ENCODE results near the gene TMEM82. TPM values are rescaled to one million over a fixed set of nuclear protein-coding genes. Genes with fewer than 3 reads are reported as not detected.

TMEM82 gene
- total RNA-seq, 1 donor from 2014 or later: not detected

DNA sequence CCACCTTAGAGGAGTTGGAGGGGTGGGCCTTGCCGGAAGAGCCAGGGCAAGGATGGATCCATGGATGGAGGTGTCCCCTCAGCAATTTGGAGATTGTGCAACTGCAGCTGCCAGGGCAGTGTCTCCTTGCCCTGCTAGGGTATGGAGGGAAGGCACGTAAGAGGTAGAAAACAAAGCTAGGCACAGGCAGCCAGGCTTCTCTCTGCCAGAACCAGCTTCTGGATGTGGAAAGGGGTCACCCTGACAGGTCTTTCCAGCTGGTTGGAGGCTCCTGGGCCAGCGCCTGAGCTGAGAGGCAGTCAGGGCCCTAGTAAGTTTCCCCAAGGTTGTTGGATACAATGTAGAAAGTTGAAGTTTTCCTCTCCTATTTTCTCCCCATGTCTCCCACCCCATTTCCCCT is 21.4 kb upstream of the TMEM82 start:
- no peak for DNase-seq (ENCODE audit: low spot score)

GRCh38 chr1:15722411-15722810 is 19.9 kb upstream of the TMEM82 start:
- DNase-seq (ENCODE audit: low spot score): no peak

DNA sequence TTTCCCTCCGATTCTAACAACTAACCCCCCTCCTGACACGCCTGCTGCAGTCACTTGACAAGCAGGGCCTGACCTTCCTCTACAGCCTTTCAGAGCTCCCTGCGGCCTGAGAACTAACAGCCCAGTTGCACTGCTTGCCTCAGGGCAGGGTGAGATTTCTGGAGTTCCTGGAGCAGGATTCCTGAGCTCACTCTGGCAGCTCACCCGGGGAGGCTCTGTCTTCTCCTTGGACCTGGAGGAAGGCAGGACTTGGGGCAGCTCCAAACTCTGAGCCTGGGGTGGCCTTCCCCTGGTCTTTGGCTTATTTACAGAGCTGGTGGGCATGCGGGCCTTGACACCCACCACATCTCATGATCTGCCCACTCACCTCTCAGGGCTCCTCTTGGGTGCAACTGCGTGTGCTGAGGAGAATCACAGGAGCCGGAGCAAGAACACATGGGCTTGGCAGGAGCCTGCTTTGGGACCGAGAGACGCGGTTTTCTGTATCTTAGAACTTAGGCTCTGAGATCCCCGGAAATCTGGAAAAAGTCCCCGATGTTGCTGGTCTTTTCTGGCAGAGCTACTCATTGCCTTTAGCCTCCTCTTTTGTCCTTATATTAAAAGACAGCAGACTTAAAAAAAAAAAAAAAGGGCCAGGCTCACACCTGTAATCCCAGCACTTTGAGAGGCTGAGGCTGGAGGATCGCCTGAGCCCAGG is 19.3 kb upstream of the TMEM82 start:
- no peak for DNase-seq (ENCODE audit: low spot score)

DNA sequence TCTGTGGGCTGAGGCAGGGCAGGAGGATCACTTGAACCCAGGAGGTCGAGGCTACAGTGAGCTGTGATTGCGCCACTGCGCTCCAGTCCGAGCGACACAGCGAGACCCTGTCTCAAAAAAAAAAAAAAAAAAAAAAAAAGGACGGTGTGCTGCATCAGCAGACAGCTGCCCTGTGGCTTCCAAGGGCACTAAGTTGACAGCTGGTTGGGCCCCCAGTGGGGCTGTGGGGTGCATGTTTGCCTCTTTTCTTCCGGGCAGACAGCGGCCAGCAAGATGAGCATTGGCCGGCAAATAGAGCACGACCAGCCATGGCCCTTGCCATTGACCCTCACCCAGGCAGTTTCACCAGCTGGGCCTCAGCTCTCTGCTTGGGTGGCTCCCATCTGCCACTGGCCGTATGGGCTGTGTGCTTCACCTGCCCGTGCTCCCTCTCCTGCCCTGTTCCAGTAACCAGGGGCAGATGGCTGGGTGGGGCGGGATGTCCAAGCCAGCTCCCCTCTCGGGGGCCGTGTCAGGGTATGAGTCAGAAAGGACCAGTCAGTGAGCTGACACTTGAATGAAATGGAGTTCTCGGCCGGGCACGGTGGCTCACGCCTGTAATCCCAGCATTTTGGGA is 18.6 kb upstream of the TMEM82 start:
- no peak for DNase-seq (ENCODE audit: low spot score)

- DNase-seq (ENCODE audit: low spot score): no peak
These were observed 17.1 kb upstream of the TMEM82 start for GRCh38 chr1:15724949-15725880.

DNA sequence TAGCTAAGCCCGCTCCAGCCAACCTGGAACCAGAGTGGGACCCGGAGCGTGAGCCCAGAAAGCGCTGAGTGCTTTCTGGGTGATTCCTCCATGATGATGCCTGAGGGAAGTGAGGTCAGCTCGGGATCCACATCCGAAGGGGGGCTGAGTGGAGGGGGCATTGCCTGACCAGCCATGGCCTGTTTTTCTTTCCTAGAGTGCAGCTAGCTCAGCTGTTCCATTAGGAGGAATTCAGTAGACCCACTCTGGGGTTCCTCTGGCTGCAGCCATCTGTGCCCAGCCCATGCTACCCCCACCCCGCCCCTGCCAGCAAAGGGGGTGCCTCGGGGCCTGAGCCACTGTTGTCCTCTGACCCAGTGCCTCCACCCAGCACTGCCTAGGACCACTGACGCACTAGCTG is 15.8 kb upstream of the TMEM82 start:
- DNase-seq (ENCODE audit: low spot score): no peak

GRCh38 chr1:15727021-15727420 is 15.3 kb upstream of the TMEM82 start:
- DNase-seq (ENCODE audit: low spot score): no peak

DNA sequence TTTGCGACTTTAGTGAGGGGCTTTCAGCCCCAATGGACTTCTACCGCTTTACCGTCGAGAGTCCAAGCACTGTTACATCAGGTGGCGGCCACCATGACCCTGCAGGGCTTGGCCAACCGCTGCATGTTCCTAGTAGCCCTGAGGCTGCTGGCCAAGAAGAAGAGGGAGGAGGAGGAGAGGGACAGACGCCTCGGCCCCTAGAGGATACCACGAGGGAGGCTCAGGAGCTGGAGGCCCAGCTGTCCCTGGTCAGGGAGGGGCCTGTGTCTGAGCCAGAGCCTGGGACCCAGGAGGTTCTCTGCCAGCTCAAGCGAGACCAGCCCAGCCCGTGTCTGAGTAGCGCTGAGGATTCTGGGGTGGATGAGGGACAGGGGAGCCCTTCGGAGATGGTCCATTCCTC is 14.9 kb upstream of the TMEM82 start:
- no peak for DNase-seq (ENCODE audit: low spot score)

GRCh38 chr1:15727866-15728534 is 14.3 kb upstream of the TMEM82 start:
- DNase-seq (ENCODE audit: low spot score): no peak

DNA sequence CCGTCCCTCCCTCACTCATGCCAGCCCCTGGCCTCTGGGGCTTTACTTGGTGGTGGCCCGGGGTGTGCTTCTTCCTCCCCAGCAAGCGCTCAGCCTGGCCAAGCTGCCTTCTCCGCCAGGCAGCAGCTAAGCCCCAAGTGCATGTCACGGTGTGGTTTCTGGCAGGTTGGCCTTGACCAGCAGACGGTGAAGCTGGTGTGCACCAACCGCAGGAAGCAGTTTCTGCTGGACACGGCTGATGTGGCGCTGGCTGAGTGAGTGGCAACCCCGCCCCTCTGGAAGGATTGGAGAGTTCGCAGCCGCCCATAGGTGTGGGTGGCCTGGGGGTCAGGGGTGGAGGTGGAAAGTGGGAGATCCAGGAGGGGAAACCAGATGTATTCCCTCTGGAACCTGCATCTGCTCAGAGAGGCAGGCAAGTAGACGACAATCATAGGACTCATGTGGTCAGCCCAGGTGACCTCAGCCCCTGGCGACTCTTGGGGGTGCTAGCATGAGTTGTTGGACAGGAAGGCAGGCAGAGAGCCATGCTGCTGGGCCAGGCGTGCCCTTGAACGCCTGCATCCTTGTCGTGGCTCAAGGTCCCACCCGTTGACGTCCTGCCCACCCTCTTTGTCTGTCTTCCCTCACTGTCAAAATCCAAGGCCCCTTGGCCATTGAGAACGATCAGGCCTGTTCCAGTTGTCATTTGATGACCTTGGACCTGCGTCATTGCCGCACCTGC is 13.2 kb upstream of the TMEM82 start:
- DNase-seq (ENCODE audit: low spot score): no peak

- no peak for DNase-seq (ENCODE audit: low spot score)
These were observed 11.9 kb upstream of the TMEM82 start for GRCh38 chr1:15730423-15730822.

- DNase-seq (ENCODE audit: low spot score): no peak
These were observed 11.4 kb upstream of the TMEM82 start for GRCh38 chr1:15730936-15731335.

GRCh38 chr1:15731735-15732685 is 10.3 kb upstream of the TMEM82 start:
- no peak for DNase-seq (ENCODE audit: low spot score)

DNA sequence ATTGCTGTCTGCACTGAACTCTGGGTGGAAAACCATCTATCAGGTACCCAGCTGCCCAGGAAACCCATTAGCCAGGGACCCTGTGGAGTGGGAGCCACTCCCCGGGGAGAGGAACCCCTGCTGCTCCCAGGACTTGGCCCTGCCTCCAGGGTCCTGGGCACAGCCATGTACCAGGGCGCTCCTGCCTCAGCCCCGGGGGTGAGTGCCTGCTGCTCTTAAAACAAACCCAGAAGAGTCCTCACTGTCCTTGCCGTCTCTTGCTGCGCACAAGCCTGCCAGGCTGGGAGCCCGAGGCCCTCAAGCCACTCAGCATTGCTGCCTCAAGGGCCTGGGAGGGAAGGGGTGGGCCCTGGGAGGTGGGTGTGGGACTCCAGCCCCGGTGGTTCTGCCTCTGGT is 9.6 kb upstream of the TMEM82 start:
- DNase-seq (ENCODE audit: low spot score): no peak

DNA sequence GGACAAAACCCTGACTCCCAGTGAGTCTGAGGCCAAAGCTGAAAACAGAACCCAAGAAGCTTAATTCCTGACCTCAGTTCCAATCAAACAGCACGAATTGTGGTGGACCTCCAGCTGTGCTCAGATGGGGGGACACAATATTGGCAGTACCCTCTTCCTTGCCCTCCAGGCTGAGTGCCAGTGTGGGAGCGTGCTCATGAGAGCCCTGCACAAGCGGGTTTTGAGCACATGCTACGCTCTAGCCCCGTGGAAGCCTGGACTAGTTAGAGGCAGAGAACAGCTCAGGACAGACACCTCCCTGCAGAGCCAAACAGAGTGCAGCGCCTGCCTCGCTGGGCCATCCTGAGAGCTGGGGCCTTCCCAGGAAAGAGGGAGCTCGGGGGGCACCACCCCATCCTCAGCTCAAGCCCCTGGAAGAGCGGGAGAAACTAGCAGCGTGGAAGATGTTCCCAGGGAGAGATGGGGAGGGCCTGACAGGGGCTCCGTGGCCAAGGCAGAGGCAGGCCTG is 9.0 kb upstream of the TMEM82 start:
- DNase-seq (ENCODE audit: low spot score): no peak

DNA sequence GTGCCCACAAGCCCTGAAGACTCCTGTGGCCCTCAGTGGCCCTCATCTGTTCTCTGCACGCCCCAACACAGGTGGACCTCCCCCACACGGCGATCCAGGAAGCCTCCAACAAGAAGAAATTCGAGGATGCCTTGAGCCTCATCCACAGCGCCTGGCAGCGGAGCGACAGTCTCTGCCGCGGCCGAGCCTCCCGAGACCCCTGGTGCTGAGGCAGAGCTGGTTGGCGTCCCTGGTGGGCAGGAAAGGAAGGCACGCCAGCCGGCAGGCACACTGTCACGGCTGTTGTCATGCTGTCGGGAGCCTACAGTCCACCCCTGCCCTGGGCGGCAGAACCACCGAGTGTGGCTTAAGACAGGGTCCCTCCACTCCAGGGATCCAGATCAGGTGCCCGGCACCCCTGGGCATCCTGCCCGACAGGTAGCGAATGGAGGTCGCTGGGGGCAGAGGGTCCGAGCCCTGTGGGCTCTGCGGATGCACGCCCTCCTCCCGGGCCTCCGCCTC is 8.5 kb upstream of the TMEM82 start:
- DNase-seq (ENCODE audit: low spot score): no peak

DNA sequence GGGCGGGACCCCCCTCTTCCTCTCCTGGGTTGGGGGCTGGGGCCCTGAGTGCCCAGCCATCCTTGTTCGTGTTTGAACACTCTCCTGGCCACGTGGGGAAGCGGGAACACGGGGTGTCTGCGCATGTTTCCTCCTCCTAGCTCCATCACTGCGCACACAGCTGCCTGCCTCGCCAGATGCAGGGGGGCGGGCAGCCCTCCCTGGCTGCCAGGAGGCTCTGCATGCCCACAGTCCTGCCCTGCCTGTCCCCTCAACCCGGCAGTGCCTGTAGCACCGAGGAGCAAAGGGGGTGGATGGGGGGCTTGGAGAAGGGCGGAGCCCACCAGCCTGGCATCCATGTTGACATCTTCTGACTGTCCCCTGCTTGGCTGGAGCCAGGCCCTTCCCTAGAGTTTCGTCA is 8.0 kb upstream of the TMEM82 start:
- no peak for DNase-seq (ENCODE audit: low spot score)

DNA sequence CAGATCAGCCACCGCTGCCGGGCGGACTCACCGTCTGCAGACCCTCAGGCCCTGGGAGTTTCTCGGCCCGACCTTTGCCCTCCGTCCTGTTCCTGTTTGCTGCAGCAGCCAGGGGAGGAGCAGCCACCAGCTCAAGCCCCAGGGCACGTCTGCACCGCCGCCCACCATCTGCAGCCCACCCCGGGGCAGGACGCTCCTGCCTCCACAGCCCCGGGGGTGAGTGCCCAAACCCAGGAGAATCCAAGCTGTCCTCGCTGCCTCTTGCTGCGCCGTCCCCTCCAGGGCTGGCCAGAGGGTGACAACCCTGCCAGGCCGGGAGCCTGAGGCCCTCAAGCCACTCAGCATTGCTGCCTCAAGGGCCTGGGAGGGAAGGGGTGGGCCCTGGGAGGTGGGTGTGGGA is 7.4 kb upstream of the TMEM82 start:
- DNase-seq (ENCODE audit: low spot score): no peak

DNA sequence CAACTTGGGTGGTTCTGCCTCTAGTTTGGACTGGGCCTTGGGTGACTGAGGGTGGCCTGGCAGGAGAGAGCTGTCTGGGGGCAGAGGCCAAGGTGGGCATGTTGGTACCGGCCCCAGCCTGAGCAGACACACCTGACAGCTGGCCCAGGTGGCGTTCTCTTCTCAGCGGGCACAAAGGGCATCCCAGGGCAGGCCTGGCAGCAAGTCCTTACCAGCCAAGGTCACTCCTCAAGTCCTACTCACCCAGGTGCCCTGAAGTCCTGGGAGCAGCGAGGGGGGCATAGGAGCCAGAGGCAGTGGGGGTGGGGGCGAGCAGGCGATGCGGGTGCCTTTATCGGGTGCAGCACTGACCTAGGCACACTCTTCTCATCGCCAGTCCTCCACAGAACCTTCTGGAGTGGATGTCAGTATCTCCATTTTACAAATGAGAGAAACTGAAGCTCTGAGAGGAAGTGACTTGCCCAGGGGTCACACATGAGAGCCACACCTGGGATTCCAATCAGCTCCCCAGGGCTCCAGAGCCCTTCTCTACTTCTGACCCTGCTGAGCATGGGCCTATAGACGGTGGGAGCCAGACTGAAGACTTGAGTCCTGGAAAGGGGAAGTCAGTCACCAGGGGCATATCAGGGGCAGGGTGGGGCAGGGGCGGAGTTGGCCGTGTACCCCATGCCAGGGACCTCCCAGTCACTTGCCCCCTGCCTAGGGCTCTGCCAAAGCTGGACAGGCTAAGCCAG is 6.8 kb upstream of the TMEM82 start:
- DNase-seq (ENCODE audit: low spot score): no peak

Measured in ureter (tissue), 1 donor.